CD4-positive, alpha-beta T cell (primary cell): Measurements from ENCODE around the gene ADCYAP1R1. TPM values are rescaled to one million over a fixed set of nuclear protein-coding genes. Genes with fewer than 3 reads are reported as not detected.

Experiments used
- ATAC-seq: fragments of 200-7000 bp; cut with Tn5 transposase; one replicate; pipeline ENCODE4 v1.10.0; 2022; ENCODE audit warnings: mild to moderate bottlenecking; ENCODE audit not compliant: poor library complexity
- CTCF ChIA-PET: fragments of 350-600 bp; sonication (Branson Sonifier 250); formaldehyde crosslinking; loops from one replicate; lab custom pipeline; 2021; ENCODE audit warnings: antibody characterized with exemption, inconsistent platforms; lab: Charles Lee
- POLR2A ChIA-PET: fragments of 350-600 bp; sonication (Branson Sonifier 250); formaldehyde crosslinking; loops from one replicate; lab custom pipeline; 2021; ENCODE audit warnings: antibody characterized with exemption, inconsistent platforms; lab: Charles Lee
- DNase-seq, 14 experiments: peaks; one replicate each; pipeline ENCODE4 v3.0.0-alpha.2; 2013 to 2020; ENCODE audit warnings: mixed read lengths in 2 of 14
- H3K27ac ChIP-seq, 2 donors: one replicate each; pipeline versions ENCODE4 v1.5.1 to v1.7.0; 2013; ENCODE audit warnings: low read length in 2 of 2, low read depth in 1 of 2, mild to moderate bottlenecking in 1 of 2
- H3K27me3 ChIP-seq, 2 experiments: 1 replicate in 1 of 2; 2 replicates in 1 of 2; pipeline versions ENCODE4 v1.6.1 to v1.7.0; 2013; ENCODE audit warnings: low read length in 2 of 2, control low read depth in 1 of 2, mild to moderate bottlenecking in 1 of 2, moderate library complexity in 1 of 2; ENCODE audit not compliant: insufficient read depth in 2 of 2, control insufficient read depth in 1 of 2
- H3K36me3 ChIP-seq: one replicate; pipeline ENCODE4 v1.6.1; 2013; ENCODE audit warnings: low read length, control low read depth; ENCODE audit not compliant: insufficient read depth
- H3K4me1 ChIP-seq: one replicate; pipeline ENCODE4 v1.6.1; 2013; ENCODE audit warnings: low read length, control low read depth; ENCODE audit not compliant: insufficient read depth
- H3K4me3 ChIP-seq: one replicate; pipeline ENCODE4 v1.5.1; 2013; ENCODE audit warnings: mild to moderate bottlenecking, low read length, moderate library complexity
- H3K9me3 ChIP-seq, 2 experiments: 1 replicate in 1 of 2; 2 replicates in 1 of 2; pipeline versions ENCODE4 v1.6.1 to v1.7.0; 2013; ENCODE audit warnings: low read length in 2 of 2, mild to moderate bottlenecking in 2 of 2, control low read depth in 1 of 2, moderate library complexity in 1 of 2; ENCODE audit not compliant: control insufficient read depth in 1 of 2, insufficient read depth in 1 of 2
- H3K27ac Mint-ChIP-seq: one replicate; pipeline ENCODE4 v1.8.0; 2020; ENCODE audit warnings: mixed read lengths
- H3K27me3 Mint-ChIP-seq: one replicate; pipeline ENCODE4 v1.8.0; 2021; ENCODE audit warnings: mixed read lengths
- H3K36me3 Mint-ChIP-seq: one replicate; pipeline ENCODE4 v1.8.0; 2021; ENCODE audit warnings: low read depth, mixed read lengths
- H3K4me1 Mint-ChIP-seq: one replicate; pipeline ENCODE4 v1.8.0; 2021; ENCODE audit warnings: low read depth, mixed read lengths
- H3K4me3 Mint-ChIP-seq: one replicate; pipeline ENCODE4 v1.8.0; 2020; ENCODE audit warnings: mild to moderate bottlenecking, mixed read lengths
- H3K9me3 Mint-ChIP-seq: one replicate; pipeline ENCODE4 v1.8.0; 2020; ENCODE audit warnings: mixed read lengths
- intact Hi-C, 2 experiments: fragments of 100-400 bp; cut with DNase I in 1 of 2; cut with micrococcal nuclease in 1 of 2; formaldehyde crosslinking; loops; one replicate each; pipeline versions ENCODE4 v1.15.1 to v1.9.0; 2023 to 2025; cut with DNase I, micrococcal nuclease
- total RNA-seq, 174 experiments: library from RNA in 2 of 174; stranded (reverse) in 2 of 174; gene quantifications; one replicate each; pipeline ENCODE4 v1.2.3 and lab custom pipeline; 2021 to 2026
- TF ChIP-seq, protein P1 (sequence below): fragments of 200-600 bp; IDR thresholded peaks from one replicate; pipeline ENCODE4 v1.8.0; 2022; ENCODE audit warnings: antibody characterized with exemption, mild to moderate bottlenecking

Gene ADCYAP1R1
- total RNA-seq, 2 experiments from 2014 or later, result not detected

DNA sequence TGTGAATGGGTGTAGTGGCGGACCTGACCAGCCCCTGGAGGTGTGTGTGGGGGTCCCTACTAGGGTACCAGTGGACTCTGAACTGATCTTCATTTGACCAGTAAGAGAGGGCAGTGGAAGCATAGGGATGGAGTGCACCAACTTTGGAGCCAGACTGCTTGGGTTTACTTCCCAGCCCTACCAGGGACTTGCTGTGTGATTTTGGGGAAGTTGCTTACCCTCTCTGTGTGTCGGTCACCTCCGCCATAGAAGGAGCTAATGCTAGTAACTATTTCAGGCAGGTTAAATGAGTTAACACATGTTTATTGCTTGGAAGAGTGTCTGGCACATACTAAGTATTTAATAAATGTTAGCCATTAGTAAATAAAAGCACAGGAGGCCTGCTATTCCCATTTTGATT lies 6.6 kb downstream of the ADCYAP1R1 start:
- no peak overlapping the region for H3K4me3 Mint-ChIP-seq
- H3K36me3 Mint-ChIP-seq, result no peaks in the 10 kb centered on the region
- Histone ChIP-seq H3K9me3 (no peaks in the 10 kb centered on the region), H3K36me3 (no peaks in the 10 kb centered on the region), H3K27ac (no peak overlapping the region), H3K4me3 (no peak overlapping the region), H3K27me3 (peaks cover 3 to 6% of the 10 kb centered on the region in 2 experiments), H3K4me1 (no peaks in the 10 kb centered on the region)
- CTCF ChIA-PET, result no interaction called here
- POLR2A ChIA-PET, result no interaction called here
- peaks cover 35% of the 10 kb centered on the region for H3K27me3 Mint-ChIP-seq
- ATAC-seq, result no peak
- no peak for DNase-seq
- intact Hi-C loops, result no loop called here
- no peaks in the 10 kb centered on the region for H3K9me3 Mint-ChIP-seq
- TF ChIP-seq, protein P1, sequence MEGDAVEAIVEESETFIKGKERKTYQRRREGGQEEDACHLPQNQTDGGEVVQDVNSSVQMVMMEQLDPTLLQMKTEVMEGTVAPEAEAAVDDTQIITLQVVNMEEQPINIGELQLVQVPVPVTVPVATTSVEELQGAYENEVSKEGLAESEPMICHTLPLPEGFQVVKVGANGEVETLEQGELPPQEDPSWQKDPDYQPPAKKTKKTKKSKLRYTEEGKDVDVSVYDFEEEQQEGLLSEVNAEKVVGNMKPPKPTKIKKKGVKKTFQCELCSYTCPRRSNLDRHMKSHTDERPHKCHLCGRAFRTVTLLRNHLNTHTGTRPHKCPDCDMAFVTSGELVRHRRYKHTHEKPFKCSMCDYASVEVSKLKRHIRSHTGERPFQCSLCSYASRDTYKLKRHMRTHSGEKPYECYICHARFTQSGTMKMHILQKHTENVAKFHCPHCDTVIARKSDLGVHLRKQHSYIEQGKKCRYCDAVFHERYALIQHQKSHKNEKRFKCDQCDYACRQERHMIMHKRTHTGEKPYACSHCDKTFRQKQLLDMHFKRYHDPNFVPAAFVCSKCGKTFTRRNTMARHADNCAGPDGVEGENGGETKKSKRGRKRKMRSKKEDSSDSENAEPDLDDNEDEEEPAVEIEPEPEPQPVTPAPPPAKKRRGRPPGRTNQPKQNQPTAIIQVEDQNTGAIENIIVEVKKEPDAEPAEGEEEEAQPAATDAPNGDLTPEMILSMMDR, result no peak
- H3K4me1 Mint-ChIP-seq, result no peaks in the 10 kb centered on the region
- H3K27ac Mint-ChIP-seq, result no peak overlapping the region

DNA sequence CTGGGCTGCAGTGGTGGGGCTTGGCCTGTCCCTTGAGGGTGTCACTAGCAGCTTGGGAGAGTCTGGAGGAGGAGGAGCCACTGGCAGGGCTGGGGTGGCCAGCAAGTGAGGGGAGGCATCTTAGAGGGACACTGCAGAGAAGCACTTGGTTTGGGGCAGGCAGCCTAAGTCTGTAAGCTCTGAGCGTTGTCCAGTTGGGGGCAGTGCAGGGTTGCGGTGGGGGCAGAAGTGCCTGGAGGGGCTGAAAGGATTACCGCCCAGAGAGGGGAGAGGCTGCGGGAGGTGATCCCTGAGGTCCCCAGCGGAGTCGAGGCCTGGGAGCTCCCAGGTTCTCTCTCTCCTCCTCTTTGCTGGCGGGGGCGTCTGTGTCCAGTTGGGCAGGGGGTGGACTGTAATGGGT lies 7.4 kb downstream of the ADCYAP1R1 start:
- H3K27ac Mint-ChIP-seq, result no peak overlapping the region
- no peaks in the 10 kb centered on the region for H3K4me1 Mint-ChIP-seq
- H3K36me3 Mint-ChIP-seq, result no peaks in the 10 kb centered on the region
- ATAC-seq (no peak), DNase-seq (no peak)
- no peaks in the 10 kb centered on the region for H3K9me3 Mint-ChIP-seq
- H3K4me3 Mint-ChIP-seq, result no peak overlapping the region
- Histone ChIP-seq H3K4me1 (no peaks in the 10 kb centered on the region), H3K27ac (no peak overlapping the region), H3K4me3 (no peak overlapping the region), H3K9me3 (no peaks in the 10 kb centered on the region), H3K36me3 (no peaks in the 10 kb centered on the region), H3K27me3 (peaks cover 0 to 6% of the 10 kb centered on the region in 2 experiments)
- intact Hi-C loops, result no loop called here
- ChIA-PET POLR2A (no interaction called here), CTCF (no interaction called here)
- TF ChIP-seq, protein P1, result no peak
- H3K27me3 Mint-ChIP-seq, result peaks cover 27% of the 10 kb centered on the region

DNA sequence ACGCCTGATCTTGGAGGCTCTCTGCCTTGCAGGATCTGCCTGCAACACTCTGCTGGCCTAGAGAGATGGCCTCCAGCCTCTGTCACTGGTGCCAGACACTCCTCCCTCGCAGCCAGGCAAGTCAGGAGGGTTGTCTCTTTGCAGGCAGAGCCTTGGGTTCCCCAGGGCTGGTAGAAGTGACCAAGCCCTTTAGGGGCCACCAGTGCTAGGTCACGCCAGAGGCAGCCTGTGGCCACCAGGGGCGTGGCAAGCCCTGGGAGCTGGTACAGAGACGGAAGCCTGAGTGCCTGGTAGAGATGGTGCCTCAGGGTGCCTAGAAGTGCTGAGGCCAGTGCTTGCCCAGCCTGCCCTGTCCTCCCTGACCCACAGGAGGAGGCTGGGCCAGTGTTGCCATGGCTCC lies 9.1 kb downstream of the ADCYAP1R1 start:
- intact Hi-C loops, result no loop called here
- DNase-seq (no peak), ATAC-seq (no peak)
- H3K27me3 ChIP-seq, result peaks cover 0 to 6% of the 10 kb centered on the region in 2 experiments
- H3K36me3 ChIP-seq, result no peaks in the 10 kb centered on the region
- CTCF ChIA-PET, result no interaction called here
- Mint-ChIP-seq H3K9me3 (no peaks in the 10 kb centered on the region), H3K27me3 (peaks cover 11% of the 10 kb centered on the region), H3K4me3 (no peak overlapping the region), H3K4me1 (no peaks in the 10 kb centered on the region), H3K27ac (no peak overlapping the region), H3K36me3 (no peaks in the 10 kb centered on the region)
- no peaks in the 10 kb centered on the region for H3K4me1 ChIP-seq
- no peak overlapping the region for H3K4me3 ChIP-seq
- POLR2A ChIA-PET, result no interaction called here
- no peak overlapping the region for H3K27ac ChIP-seq
- H3K9me3 ChIP-seq, result no peaks in the 10 kb centered on the region
- TF ChIP-seq, protein P1, result no peak
